GM12892 (cell line): Measurements from ENCODE around the gene ROBO3.

ENCODE experiments used
- DNase-seq: peaks from one replicate; pipeline ENCODE4 v3.0.0; 2011; ENCODE audit not compliant: insufficient read length
- FAIRE-seq: peaks from 2 replicates; lab custom pipeline; 2011; peaks lifted over from hg19 to GRCh38; lab: Jason Lieb, UNC
- POLR2A ChIP-seq: IDR thresholded peaks from 2 replicates; pipeline ENCODE4 v1.6.1; 2011; ENCODE audit warnings: low read depth, low read length, control low read depth
- POLR2AphosphoS5 ChIP-seq: IDR thresholded peaks from 2 replicates; pipeline ENCODE4 v1.6.1; 2011; ENCODE audit warnings: low read depth, low read length, control low read depth
- TAF1 ChIP-seq: IDR thresholded peaks from 2 replicates; pipeline ENCODE4 v1.6.1; 2011; ENCODE audit warnings: low read depth, mild to moderate bottlenecking, control low read depth, low read length, borderline replicate concordance

The ROBO3 gene

GRCh38 chr11:124837491-124837856, 27.8 kb upstream of the ROBO3 start:
- DNase-seq = no peak
- TF ChIP-seq POLR2AphosphoS5 = no peak
- TF ChIP-seq TAF1 = no peak
- TF ChIP-seq POLR2A = no peak
- FAIRE-seq = peak; percentile 24

- no peak for DNase-seq
- no peak for TF ChIP-seq POLR2AphosphoS5
- no peak for TF ChIP-seq POLR2A
- TF ChIP-seq TAF1 = no peak
- no peak for FAIRE-seq
Observed at GRCh38 chr11:124838805-124839127, 26.5 kb upstream of the ROBO3 start.

- FAIRE-seq (no peak), DNase-seq (no peak)
- TF ChIP-seq POLR2A (no peak), TAF1 (no peak), POLR2AphosphoS5 (no peak)
Observed at GRCh38 chr11:124839128-124839971, 25.9 kb upstream of the ROBO3 start.

GRCh38 chr11:124839972-124840621, 25.1 kb upstream of the ROBO3 start:
- DNase-seq (no peak), FAIRE-seq (no peak)
- TF ChIP-seq POLR2AphosphoS5 = no peak
- TF ChIP-seq TAF1 = no peak
- no peak for TF ChIP-seq POLR2A

GRCh38 chr11:124840666-124841065, 24.6 kb upstream of the ROBO3 start:
- DNase-seq (no peak), FAIRE-seq (no peak)
- TF ChIP-seq TAF1 = no peak
- no peak for TF ChIP-seq POLR2AphosphoS5
- TF ChIP-seq POLR2A = no peak

GRCh38 chr11:124841201-124841600, 24.0 kb upstream of the ROBO3 start:
- FAIRE-seq = no peak

GRCh38 chr11:124841840-124842239, 23.4 kb upstream of the ROBO3 start:
- TF ChIP-seq POLR2AphosphoS5 (no peak), TAF1 (no peak), POLR2A (no peak)
- DNase-seq (no peak), FAIRE-seq (no peak)

More at GRCh38 chr11:124841201-124841600, 24.0 kb upstream of the ROBO3 start:
- TF ChIP-seq POLR2AphosphoS5 = no peak
- no peak for TF ChIP-seq POLR2A
- no peak for TF ChIP-seq TAF1
- DNase-seq = no peak

- FAIRE-seq = no peak
- TF ChIP-seq POLR2A = no peak
- TF ChIP-seq TAF1 = no peak
- no peak for TF ChIP-seq POLR2AphosphoS5
- DNase-seq = no peak
Observed at GRCh38 chr11:124842305-124842704, 22.9 kb upstream of the ROBO3 start.

- no peak for DNase-seq
- FAIRE-seq = peak; percentile 73
- TF ChIP-seq POLR2A (no peak), TAF1 (no peak), POLR2AphosphoS5 (no peak)
Observed at GRCh38 chr11:124843616-124843910, 21.7 kb upstream of the ROBO3 start.

GRCh38 chr11:124844664-124845079, 20.6 kb upstream of the ROBO3 start:
- DNase-seq (no peak), FAIRE-seq (no peak)
- no peak for TF ChIP-seq POLR2A

GRCh38 chr11:124846070-124846673, 19.1 kb upstream of the ROBO3 start:
- no peak for FAIRE-seq
- DNase-seq = no peak
- no peak for TF ChIP-seq TAF1
- TF ChIP-seq POLR2A = no peak
- no peak for TF ChIP-seq POLR2AphosphoS5

GRCh38 chr11:124859171-124859570, 6.1 kb upstream of the ROBO3 start:
- TF ChIP-seq TAF1 = no peak
- TF ChIP-seq POLR2AphosphoS5 = no peak
- no peak for TF ChIP-seq POLR2A
- FAIRE-seq = no peak
- DNase-seq = no peak
